GM18868 (cell line): Measurements from ENCODE around the gene HNRNPR.
"Not testable (repeated sequence)": the region's sequence is repeated elsewhere in the genome, so short reads cannot be mapped to it uniquely, and the experiment has no call there.

Experiments
- ATAC-seq: cut with Tn5 transposase; IDR thresholded peaks from one replicate; pipeline ENCODE4 v1.9.1; 2021; ENCODE audit warnings: mild to moderate bottlenecking, moderate library complexity; ENCODE audit not compliant: unreplicated experiment

HNRNPR gene

DNA sequence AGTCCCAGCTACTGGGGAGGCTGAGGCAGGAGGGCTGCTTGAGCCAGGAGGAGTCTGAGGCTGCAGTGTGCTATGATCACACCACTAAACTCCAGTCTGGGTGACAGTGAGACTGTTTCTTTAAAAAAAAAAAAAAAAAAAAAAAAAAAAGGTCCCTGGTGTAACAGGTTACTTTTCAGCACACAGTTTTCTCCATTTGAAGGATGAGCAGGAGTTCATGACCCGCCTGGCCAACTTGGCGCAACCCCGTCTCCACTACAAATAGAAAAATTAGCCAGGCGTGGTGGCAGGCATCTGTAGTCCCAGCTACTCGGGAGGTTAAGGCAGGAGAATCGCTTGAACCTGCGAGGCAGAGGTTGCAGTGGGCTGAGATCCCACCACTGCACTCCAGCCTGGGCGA is 12.4 kb downstream of the HNRNPR start:
- no peak for ATAC-seq

DNA sequence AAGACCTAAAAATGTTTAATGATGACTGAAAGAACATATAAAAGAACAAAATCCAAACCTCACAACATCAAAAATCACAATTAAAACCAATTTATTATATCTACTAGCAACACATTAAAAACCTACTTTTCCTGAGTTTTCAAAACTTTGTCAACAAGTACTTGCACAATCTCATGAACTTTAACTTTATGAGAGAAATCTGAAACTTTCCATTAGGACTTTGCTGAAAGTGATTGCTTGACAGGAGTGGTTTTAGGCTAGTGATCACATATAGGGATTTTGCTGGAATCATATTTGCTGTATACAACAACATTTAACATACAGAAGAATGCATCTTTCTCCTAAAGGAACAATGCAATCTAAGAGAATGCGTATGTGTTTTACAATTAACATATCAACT is 13.2 kb downstream of the HNRNPR start:
- no peak for ATAC-seq

DNA sequence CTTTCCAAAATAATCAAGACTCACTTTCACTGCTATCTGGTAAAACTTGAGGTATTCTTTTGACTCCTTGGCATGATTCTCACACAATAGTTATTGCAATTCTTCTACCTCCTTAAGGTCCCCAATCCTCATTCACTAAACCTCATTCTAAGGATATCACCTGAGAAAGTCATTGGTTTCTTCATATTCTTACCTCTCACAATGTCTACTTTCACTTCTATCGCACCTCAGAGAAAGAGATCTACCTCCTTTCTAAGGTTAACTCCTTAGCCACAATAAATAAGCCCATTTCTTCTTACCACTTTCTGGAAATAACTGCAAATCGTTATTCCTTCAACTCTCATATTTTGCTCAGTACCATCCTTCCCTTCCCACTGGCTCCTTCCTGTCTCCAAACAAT is 18.7 kb downstream of the HNRNPR start:
- no peak for ATAC-seq

DNA sequence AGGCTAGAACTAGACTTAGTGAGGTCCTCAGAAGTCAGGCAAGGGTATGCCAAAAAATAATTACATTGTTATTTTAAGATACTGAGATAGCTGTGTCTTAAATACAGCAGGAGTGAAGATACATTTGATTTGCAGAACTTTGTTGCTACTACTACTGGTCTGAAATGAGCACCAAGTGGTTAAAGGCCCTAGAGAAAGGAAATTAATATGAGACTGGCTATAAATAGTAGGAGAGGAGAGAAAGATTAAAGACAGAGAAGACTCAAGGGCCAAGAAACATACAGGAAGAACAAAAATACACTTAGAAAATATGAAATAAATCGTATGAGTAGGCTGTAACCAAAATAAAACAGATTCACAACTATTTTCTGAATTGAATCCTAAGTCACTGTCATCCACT is 21.3 kb downstream of the HNRNPR start:
- ATAC-seq, result no peak

DNA sequence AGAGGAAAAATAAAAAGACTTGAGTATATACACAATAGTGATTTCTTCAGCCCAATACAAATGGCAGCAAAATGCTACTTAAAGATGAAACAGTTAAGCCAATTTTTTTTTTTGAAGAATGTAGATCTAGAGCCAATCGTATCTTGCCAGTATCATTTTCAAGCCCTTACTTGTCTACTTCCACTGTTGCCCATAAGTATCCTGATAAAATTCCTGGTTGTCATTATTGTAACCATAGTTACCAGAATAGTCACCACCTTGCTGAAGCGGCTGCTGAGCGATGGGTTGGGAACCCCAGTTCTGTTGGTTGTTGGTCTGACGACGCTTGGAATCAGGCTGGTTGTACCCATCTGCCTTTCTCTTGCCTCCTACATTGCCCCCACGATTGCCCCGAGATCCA is 33.8 kb downstream of the HNRNPR start:
- not testable (repeated sequence) for ATAC-seq

DNA sequence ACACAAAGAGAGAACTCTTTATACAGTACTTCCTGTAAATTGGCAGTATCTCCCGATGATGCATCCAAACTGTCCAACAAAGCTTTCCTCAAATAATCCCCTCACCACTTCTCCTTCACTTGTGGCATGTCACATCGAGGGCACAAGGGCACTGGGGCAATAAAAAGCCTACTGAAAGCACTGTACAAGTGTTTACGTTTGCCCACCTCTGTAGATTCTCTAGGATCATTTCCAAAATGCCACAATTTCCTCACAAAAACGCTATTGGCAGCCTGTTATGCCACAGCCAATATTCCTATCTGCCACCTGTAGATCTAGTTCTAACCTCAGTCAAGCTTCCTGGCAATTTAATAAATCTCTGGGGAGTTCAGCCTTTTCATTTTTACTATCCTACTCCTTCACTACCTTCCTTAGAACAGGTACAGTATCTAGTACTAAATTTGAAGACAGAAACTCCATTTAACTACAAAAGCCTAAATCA is 39.9 kb downstream of the HNRNPR start:
- ATAC-seq, result no peak

DNA sequence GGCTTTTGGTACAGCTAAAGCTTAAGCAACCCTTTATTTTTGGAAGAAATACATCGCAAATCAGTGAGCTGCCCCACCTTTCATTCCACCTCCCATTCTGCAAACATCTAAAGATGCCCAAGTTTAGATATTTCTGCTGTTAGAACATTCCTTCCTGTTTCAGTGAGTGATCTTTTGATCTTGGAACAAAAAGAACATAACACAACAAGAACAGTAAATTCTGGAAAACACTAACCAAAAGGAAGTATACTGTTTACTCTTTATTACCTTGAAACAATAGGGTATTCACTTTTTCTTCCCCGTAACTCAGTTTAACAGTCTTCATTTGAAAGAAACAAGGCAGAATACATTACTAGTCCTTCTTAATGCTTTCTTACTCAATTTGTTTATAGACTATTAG is 40.6 kb downstream of the HNRNPR start:
- no peak for ATAC-seq

DNA sequence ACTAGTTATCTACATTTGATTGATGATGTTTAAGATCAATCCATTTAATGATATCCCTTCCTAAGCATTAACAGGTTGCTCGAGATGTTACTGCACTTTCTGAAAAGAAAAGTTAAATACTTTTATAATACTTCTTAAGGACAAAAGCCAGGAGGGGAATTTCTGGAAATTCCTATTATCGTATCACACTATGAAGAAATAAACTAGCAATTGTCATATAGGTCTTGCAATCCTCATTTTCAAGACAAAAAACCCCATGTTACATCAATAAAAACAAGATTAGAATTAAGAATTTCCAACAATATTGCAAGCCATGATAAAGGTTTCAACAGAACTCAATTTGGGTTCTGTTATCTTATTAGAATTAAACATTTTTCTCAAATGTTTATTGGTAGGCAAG is 47.2 kb downstream of the HNRNPR start:
- no peak for ATAC-seq

DNA sequence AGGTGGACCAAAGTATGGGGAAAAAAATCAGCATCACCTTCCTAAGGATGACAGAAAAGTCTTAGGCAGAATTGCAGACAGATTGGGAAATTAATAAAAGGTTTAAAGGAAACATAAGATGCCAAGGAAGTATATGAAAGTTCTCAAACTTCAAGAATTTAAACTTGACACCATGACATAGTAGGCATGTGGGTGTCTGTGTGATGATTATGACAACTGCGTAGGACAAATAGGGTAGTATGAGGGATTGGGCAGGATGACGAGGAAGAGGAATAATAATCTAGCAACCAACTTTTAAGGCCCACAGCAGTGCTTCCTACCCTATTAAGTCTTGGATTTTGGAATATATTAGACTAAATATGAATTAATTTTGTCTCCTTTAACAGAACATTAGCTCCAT is 52.4 kb downstream of the HNRNPR start:
- ATAC-seq, result no peak

DNA sequence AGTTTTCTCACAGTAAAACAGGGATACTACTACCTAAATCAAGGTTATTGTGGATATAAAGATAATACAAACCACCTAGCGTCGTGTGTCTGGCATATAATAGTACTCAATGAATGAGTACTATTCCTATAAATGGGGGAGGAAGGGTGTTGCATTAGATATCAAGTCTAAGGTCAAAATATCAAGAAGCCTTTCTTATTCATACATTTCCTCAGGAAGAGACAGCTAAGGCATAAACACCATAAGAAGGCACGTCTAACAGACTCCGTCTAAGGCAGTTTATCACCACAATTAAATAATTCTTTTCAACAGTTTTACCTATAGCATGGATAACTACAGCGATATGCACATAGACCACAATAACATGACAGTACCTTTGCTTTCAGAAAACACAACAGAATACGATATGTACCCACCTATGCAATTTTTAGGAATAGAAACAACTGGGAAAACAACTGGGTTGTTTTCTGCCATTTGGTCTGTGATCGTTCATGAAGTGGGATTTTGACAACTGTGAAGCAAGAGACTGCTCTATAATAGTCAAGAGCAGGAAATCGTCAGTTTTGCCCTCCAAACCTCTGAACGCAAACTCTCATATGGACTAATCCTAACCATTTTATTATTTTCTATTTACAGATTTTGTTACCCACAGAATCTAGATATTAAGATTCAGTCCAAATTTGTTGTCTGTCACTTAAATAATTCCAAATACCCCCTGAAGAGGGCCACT is 53.1 kb downstream of the HNRNPR start:
- ATAC-seq, result no peak

DNA sequence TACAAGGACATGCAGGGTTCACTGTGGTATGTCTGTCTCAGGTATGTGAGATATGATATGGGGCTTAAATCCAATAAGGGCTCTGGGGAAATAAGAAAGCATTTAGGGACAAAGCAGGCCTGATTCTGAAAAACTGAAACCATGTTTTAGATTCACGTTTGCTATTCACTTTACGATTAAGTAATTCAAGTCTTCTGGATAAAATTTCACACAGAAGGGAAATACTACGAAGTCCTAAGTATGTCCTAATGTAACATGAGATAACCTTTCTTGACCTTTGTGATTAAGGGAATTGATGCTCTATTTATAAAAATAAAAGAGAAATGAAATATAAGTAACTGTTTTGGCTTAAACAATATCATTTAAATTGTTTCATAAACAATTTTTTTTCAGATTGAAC is 55.4 kb downstream of the HNRNPR start:
- no peak for ATAC-seq

DNA sequence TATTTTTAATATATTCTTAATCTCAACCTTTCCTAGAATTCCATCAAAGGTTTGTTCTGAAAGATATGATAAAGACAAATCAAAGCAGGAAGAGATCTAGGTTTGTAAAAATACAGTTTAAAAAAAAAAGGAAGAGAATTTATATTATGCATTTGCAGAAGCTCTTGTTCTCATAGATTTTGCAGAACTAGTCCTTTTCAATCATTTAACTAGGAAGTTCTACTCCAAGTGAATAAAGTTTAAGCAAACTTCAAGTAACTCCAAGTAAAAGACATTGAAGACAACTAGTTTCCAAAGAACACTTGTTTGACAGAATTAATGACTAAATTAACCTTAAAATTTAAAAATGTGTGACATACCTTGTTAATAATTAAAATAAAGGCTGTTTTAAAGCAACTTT is 55.9 kb downstream of the HNRNPR start:
- ATAC-seq, result no peak

DNA sequence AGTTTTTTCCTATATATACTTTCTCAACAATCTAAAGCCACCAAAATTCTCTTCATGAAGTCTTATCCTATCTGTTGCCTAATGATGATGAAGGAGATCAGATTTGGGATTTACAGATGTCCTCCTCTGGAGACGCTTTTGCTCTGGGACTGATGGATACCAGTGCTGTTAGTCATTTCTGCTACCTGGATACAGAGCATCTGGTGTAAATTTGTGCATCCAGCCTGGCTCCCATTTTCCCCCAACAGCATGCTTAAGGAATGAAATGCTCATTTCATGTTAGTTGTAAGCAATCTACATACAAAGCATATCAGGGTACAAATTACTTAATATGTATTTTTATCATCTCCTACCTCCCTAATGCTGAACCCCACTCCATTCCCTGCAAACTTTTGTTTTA is 57.7 kb downstream of the HNRNPR start:
- no peak for ATAC-seq

DNA sequence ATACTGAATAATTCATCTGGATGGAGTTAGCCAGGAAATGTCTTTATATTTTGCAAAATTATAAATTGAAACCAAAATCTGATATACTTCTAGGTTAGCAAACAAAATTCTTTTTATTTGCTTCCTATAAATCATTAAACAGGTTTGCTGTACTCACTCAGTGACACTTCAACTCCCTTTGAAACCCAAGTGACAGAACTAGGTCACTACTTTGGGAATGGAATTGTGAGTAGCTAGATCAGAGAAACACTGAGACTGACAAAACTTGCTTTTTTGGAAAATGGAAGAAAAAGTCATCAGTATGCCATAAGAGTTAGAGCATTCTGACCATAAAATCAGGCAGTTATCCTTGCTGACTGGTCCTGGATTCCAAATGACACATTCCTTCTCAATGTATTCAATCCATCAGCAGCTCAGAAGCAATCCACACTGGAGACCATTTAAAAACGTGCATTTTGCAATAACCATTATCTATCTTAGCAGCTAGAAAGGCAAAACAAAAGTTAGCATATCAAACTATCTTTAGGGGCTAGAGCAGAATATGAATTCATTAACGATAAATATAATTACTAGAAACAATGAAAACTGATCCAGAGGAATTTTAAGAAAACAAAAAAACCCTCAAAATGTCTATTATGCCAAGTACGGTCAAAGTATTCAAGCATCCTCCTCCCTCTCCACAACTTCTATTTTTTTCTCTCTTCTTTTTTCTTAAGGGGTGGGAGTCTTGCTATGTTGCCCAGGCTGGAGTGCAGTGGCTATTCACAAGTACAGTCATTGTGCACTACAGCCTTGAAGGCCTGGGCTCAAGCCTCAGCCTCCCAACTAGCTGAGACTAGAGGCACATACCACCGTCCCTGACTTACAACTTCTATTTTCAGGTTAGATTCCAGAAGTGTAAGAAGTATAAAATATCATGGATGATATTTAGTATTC is 60.1 kb downstream of the HNRNPR start:
- no peak for ATAC-seq

DNA sequence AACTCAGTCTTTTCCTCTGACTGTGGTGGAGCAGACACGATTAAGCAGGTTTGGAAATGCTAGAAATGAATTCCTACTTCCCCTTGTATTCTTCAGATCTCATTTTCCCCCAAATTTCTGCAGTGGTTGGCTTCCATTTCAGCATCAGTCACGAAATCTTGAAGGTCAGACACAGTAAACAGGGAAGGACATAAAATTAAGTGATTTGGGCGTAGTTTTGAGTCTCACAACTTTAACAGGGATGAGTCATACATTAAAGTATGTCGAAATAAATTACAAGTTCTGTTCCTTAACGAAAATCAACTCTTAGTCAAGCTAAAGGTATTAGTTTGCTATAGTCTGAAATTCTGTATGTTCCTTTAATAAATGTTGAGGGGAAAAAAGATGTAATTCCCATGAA is 61.1 kb downstream of the HNRNPR start:
- ATAC-seq, result no peak

DNA sequence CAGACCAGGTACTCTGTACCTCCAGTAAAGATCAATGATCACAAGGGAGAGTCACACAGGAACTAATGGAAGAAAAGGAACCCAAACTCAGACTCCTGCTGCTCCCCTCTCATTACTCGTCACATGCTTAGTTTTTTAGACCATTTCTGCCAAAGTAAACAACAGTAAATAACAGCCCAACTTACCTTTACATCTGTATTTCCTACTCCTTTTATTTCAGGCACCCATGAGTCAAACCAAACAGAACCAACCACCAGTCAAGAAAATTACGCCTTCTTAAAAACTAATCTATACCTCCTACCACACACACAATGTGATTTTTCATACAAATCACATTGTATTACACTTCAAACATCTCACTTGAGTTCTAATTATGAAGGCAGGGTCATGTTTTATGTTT is 65.4 kb downstream of the HNRNPR start:
- no peak for ATAC-seq

DNA sequence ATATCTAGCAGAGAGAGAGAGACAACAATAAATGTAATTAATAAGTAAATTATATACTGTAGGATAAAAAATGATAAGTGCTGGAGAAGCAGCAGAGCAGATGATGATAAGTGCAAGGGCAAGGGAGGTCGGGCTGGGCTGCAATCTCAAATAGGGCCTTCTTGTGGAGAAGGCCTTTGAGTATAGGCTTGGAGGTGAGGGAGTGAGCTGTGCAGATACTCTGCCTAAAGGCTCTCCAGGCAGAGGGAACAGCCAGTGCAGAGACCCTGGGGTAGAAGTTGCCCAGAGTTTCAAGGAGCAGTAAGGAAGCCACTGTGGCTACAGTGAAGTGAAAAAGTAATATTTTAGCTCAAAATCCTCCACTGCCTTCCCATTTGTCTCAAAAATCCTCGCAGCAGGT is 67.6 kb downstream of the HNRNPR start:
- ATAC-seq, result no peak

DNA sequence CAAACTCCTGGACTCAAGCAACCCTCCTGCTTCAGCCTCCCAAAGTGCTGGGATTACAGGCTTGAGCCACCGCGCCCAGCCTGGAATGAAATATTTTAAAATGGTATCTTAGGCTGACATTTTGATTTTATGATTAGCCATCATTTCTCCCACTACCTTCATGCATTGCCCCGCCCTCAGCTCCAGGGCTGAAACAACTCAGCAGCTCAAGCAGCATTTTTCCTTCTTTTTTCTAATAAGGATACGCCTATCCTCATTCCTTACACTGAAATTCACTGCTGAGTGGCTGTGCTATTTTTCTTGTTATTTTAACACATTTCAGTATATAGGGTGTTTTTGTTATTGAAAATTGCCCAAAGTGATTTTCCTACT is 70.0 kb downstream of the HNRNPR start:
- no peak for ATAC-seq

DNA sequence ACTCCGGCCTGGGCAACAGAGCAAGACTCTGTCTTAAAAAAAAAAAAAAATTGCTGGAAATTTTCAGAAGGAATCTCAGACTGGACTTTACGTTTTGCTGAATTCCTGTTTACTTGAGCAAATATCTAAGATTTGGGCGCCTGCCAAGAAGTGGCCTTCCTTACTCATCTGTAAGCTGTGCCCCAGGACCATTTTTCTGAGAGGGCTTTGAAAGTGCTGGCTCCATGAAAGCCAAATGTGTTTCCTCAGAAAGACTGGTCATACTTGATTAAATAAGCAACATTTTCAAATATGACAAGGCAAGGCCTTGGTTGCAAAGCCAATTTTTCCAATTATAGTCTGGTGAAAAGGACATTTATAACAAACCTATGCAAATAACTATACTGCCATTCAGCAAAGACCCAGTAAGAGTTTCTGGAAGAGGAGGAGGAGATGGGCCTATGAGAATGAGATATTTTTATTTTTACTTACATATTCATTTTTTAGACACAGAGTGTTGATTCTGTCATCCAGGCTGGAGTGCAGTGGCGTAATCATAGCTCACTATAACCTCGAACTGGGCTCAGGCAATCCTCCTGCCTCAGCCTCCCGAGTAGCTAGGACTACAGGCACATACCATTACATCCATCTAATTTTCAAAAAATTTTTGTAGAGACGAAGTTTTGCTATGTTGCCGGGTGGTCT is 70.5 kb downstream of the HNRNPR start:
- no peak for ATAC-seq

DNA sequence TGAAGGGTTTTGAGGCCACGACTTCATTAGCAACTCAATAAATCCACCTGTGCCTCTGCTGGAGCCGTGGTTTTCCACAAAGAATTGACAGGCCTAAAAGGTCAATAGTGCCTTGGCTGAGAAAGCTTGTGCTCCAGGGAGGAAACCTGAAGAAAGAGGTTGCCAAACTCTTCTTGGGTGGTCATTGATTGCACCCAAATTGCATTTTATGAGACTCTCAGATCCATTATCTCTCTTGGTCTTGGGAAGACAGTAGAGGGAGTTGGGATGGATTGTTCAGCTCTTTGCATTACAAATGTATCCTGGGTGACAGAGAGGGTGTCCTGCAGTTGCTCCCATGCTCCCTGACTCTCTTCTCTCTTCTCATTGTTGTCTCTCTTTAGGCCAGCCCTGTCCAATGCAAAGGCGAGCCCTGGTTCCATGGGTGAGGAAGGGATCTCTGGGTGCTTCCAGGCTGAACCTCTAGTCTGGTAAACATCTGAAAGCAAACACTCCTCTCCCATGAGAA is 80.7 kb downstream of the HNRNPR start:
- no peak for ATAC-seq

DNA sequence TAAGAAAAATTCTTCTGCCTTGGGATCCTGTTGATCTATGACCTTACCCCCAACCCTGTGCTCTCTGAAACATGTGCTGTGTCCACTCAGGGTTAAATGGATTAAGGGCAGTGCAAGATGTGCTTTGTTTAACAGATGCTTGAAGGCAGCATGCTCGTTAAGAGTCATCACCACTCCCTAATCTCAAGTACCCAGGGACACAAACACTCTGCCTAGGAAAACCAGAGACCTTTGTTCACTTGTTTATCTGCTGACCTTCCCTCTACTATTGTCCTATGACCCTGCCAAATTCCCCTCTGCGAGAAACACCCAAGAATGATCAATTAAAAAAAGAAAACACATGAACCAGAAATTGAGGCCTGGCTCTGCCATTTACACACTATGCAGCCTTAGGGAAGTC is 86.0 kb downstream of the HNRNPR start:
- ATAC-seq, result not testable (repeated sequence)
